Thymus (tissue), 2 donors: Measurements from ENCODE around the gene GBP7. TPM values are rescaled to one million over a fixed set of nuclear protein-coding genes. Genes with fewer than 3 reads are reported as not detected.

Experiments
- polyA plus RNA-seq: library from polyadenylated mRNA; stranded (reverse); fragments of 200-250 nt; gene quantifications from one replicate; pipeline ENCODE4 v1.2.3, GENCODE V29; 2013
- total RNA-seq: library from RNA; stranded (reverse); fragments of 120-200 nt; gene quantifications from one replicate; pipeline ENCODE4 v1.2.4, GENCODE V29; 2013
- donor health status: healthy.

GBP7 gene
- total and polyA plus RNA-seq, 2 donors, result 0.05 to 0.16 TPM

Other genes with a start within 250 kb of the GBP7 start
- 21.2 TPM for gene KYAT3, start 183.4 kb downstream of the GBP7 start, total RNA-seq
- 34.1 TPM for gene KYAT3, start 183.4 kb downstream of the GBP7 start, polyA plus RNA-seq
- gene RBMXL1, start 183.4 kb downstream of the GBP7 start, total RNA-seq, result 8.3 TPM
- 6.3 TPM for gene RBMXL1, start 183.4 kb downstream of the GBP7 start, polyA plus RNA-seq
- 13.2 TPM for gene GBP3, start 153.1 kb downstream of the GBP7 start, total RNA-seq
- 16.2 TPM for gene GBP3, start 153.1 kb downstream of the GBP7 start, polyA plus RNA-seq
- gene GBP1, start 110.8 kb downstream of the GBP7 start, total RNA-seq, result 44.1 TPM
- gene GBP1, start 110.8 kb downstream of the GBP7 start, polyA plus RNA-seq, result 53.0 TPM
- 60.5 TPM for gene GBP2, start 49.9 kb downstream of the GBP7 start, total RNA-seq
- gene GBP2, start 49.9 kb downstream of the GBP7 start, polyA plus RNA-seq, result 88.7 TPM
- gene GBP4, start 22.9 kb upstream of the GBP7 start, total RNA-seq, result 14.8 TPM
- 17.9 TPM for gene GBP4, start 22.9 kb upstream of the GBP7 start, polyA plus RNA-seq
- gene GBP5, start 96.9 kb upstream of the GBP7 start, total RNA-seq, result 13.8 TPM
- 14.7 TPM for gene GBP5, start 96.9 kb upstream of the GBP7 start, polyA plus RNA-seq
- gene GBP6, start 188.1 kb upstream of the GBP7 start, total RNA-seq, result 0.61 TPM
- gene GBP6, start 188.1 kb upstream of the GBP7 start, polyA plus RNA-seq, result 1.8 TPM